Stimulated activated CD4-positive, alpha-beta T cell treated with anti-CD3 and anti-CD28 coated beads, Interleukin-1b, Interleukin-23, amount 100 ng/mL, for 4 hours (primary cell): ENCODE measurements around the gene ZBTB20.

Experiments used
- DNase-seq, 2 donors: peaks; one replicate each; pipeline ENCODE4 v3.0.0-alpha.2; 2020; ENCODE audit warnings: low read depth in 2 of 2

The ZBTB20 gene

GRCh38 chr3:114478801-114479200, 668.3 kb downstream of the ZBTB20 start:
- DNase-seq: no peak

GRCh38 chr3:114476511-114476910, 670.6 kb downstream of the ZBTB20 start:
- no peak for DNase-seq

GRCh38 chr3:114471478-114471877, 675.6 kb downstream of the ZBTB20 start:
- no peak for DNase-seq

GRCh38 chr3:114469070-114469469, 678.0 kb downstream of the ZBTB20 start:
- no peak for DNase-seq

GRCh38 chr3:114466816-114467215, 680.3 kb downstream of the ZBTB20 start:
- no peak for DNase-seq

GRCh38 chr3:114466251-114466650, 680.8 kb downstream of the ZBTB20 start:
- DNase-seq: no peak

- no peak for DNase-seq
Observed at GRCh38 chr3:114464548-114464947, 682.5 kb downstream of the ZBTB20 start.

- no peak for DNase-seq
Observed at GRCh38 chr3:114462750-114463149, 684.3 kb downstream of the ZBTB20 start.

GRCh38 chr3:114460459-114460858, 686.6 kb downstream of the ZBTB20 start:
- no peak for DNase-seq

GRCh38 chr3:114456742-114457141, 690.3 kb downstream of the ZBTB20 start:
- DNase-seq: no peak

GRCh38 chr3:114455432-114455831, 691.7 kb downstream of the ZBTB20 start:
- no peak for DNase-seq

GRCh38 chr3:114454551-114455251, 692.4 kb downstream of the ZBTB20 start:
- DNase-seq: no peak

- DNase-seq: no peak
Observed at GRCh38 chr3:114453361-114453780, 693.7 kb downstream of the ZBTB20 start.

GRCh38 chr3:114452937-114453336, 694.2 kb downstream of the ZBTB20 start:
- no peak for DNase-seq

GRCh38 chr3:114452256-114452655, 694.8 kb downstream of the ZBTB20 start:
- no peak for DNase-seq

GRCh38 chr3:114451561-114452018, 695.5 kb downstream of the ZBTB20 start:
- DNase-seq: no peak

- DNase-seq: no peak
Observed at GRCh38 chr3:114451051-114451451, 696.0 kb downstream of the ZBTB20 start.

GRCh38 chr3:114450008-114450596, 697.0 kb downstream of the ZBTB20 start:
- no peak for DNase-seq

GRCh38 chr3:114449271-114450007, 697.6 kb downstream of the ZBTB20 start:
- no peak for DNase-seq

GRCh38 chr3:114447950-114448479, 699.1 kb downstream of the ZBTB20 start:
- DNase-seq: no peak

- DNase-seq: no peak
Observed at GRCh38 chr3:114447545-114447944, 699.5 kb downstream of the ZBTB20 start.

- DNase-seq: no peak
Observed at GRCh38 chr3:114446600-114446999, 700.5 kb downstream of the ZBTB20 start.

GRCh38 chr3:114445233-114445632, 701.9 kb downstream of the ZBTB20 start:
- DNase-seq: no peak
